NCI-H345 treated with DMSO at 0.1 percent for 48 hours (cell line): Measurements from ENCODE around the gene EPAS1.

ENCODE experiments used
- DNase-seq: peaks from one replicate; lab custom pipeline; 2025; ENCODE audit not compliant: unreplicated experiment; lab: John Stamatoyannopoulos, UW

Gene EPAS1

GRCh38 chr2:46300406-46300832 is 3.2 kb downstream of the EPAS1 start:
- no peak for DNase-seq

- DNase-seq = no peak
Observed at GRCh38 chr2:46302005-46302695, 4.9 kb downstream of the EPAS1 start.

GRCh38 chr2:46303233-46303632 is 6.0 kb downstream of the EPAS1 start:
- no peak for DNase-seq

GRCh38 chr2:46303822-46304221 is 6.6 kb downstream of the EPAS1 start:
- DNase-seq = no peak

- DNase-seq = no peak
Observed at GRCh38 chr2:46304635-46305034, 7.4 kb downstream of the EPAS1 start.

GRCh38 chr2:46305187-46305586 is 8.0 kb downstream of the EPAS1 start:
- no peak for DNase-seq

- no peak for DNase-seq
Observed at GRCh38 chr2:46305767-46306166, 8.6 kb downstream of the EPAS1 start.

- peak; percentile 50 for DNase-seq
Observed at GRCh38 chr2:46306330-46306751, 9.1 kb downstream of the EPAS1 start.

- DNase-seq = no peak
Observed at GRCh38 chr2:46306988-46307655, 9.9 kb downstream of the EPAS1 start.

GRCh38 chr2:46308081-46308480 is 10.9 kb downstream of the EPAS1 start:
- DNase-seq = no peak

GRCh38 chr2:46308629-46309028 is 11.4 kb downstream of the EPAS1 start:
- no peak for DNase-seq

- no peak for DNase-seq
Observed at GRCh38 chr2:46309052-46309953, 12.1 kb downstream of the EPAS1 start.

- DNase-seq = no peak
Observed at GRCh38 chr2:46310446-46310845, 13.2 kb downstream of the EPAS1 start.

- DNase-seq = no peak
Observed at GRCh38 chr2:46311651-46312223, 14.5 kb downstream of the EPAS1 start.

- DNase-seq = no peak
Observed at GRCh38 chr2:46313063-46313462, 15.9 kb downstream of the EPAS1 start.

GRCh38 chr2:46314065-46314835 is 17.0 kb downstream of the EPAS1 start:
- DNase-seq = no peak

- DNase-seq = no peak
Observed at GRCh38 chr2:46315103-46315890, 18.1 kb downstream of the EPAS1 start.

GRCh38 chr2:46317094-46317486 is 19.9 kb downstream of the EPAS1 start:
- DNase-seq = no peak

GRCh38 chr2:46318579-46319460 is 21.6 kb downstream of the EPAS1 start:
- DNase-seq = no peak
